ENCODE measurements around the gene ASCC2. TPM values are rescaled to one million over a fixed set of nuclear protein-coding genes. Genes with fewer than 3 reads are reported as not detected.

ASCC2 gene
- total and polyA plus RNA-seq, 2 experiments from 2014 or later = 30.5 to 31.3 TPM

DNA sequence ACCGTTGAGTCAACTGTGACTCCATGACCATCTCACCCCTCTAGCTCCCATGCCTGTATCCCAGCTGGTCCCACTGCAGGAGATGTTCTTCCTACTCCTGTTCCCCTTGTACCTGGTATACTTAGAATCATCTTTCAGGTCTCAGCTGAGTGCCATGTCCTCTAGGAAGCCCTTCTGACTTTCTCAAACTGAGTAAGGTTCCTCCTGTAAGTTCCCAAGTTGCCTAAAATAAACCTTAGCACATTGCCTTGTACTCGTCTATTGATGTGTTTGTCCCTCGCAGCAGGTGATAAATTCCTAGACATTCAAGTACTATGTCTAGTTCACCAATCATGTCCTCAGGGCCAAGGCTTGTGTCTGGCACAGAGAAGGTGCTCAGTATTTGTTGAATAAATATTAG is 18.4 kb upstream of the ASCC2 start (continued):
- TF ChIP-seq STAT1 (IDR thresholded peaks at IDR 0.05; ENCODE audit: unreplicated experiment) = no peak

DNA sequence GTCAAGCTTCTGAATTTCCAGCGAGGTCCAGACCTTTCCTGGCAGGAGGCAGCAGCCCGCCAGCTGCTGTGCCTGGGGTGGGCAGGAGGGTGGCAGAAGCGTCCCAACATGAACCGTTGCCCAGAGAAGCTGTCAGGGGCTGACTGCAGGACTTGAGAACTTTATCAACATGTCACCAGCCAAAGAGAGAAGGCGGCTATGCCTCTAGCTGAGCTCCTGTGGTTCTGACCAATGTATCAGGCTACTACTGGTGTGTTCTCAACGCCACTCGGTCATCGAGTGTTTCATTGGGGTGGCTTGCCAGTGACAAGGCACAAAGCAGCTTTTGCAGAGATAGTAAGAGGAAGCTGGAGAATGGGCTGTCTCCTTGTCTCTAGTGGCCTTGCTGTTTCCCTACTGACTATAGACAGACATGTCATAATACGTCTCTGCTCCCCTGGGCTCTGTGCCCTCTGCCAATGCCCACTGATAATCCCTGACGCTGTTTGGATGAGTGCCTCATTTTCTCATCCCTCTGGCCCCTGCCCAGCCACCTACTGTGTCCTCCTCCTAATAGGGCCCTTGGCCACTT is 17.6 kb upstream of the ASCC2 start:
- Histone ChIP-seq H3K27me3 (ENCODE audit: insufficient read depth) (no peaks in the 10 kb centered on the region), H3K36me3 (ENCODE audit: insufficient read depth) (no peaks in the 10 kb centered on the region), H3K9me2 (ENCODE audit: insufficient read depth) (no peaks in the 10 kb centered on the region), H3K4me2 (no peak overlapping the region), H3K4me3 (no peak overlapping the region), H3K4me1 (ENCODE audit: insufficient read depth) (no peaks in the 10 kb centered on the region), H2AFZ (no peak overlapping the region), H3K79me2 (replicated peaks; ENCODE audit: insufficient read depth) (no peaks in the 10 kb centered on the region), H3K27ac (ENCODE audit: low read depth) (no peak overlapping the region), H4K20me1 (replicated peaks; ENCODE audit: insufficient read depth) (no peaks in the 10 kb centered on the region), H3F3A (replicated peaks; ENCODE audit: low read depth) (no peaks in the 10 kb centered on the region)
- TF ChIP-seq EZH2phosphoT487 (IDR thresholded peaks at IDR 0.05; ENCODE audit: unreplicated experiment) = no peak
- TF ChIP-seq, protein P1, sequence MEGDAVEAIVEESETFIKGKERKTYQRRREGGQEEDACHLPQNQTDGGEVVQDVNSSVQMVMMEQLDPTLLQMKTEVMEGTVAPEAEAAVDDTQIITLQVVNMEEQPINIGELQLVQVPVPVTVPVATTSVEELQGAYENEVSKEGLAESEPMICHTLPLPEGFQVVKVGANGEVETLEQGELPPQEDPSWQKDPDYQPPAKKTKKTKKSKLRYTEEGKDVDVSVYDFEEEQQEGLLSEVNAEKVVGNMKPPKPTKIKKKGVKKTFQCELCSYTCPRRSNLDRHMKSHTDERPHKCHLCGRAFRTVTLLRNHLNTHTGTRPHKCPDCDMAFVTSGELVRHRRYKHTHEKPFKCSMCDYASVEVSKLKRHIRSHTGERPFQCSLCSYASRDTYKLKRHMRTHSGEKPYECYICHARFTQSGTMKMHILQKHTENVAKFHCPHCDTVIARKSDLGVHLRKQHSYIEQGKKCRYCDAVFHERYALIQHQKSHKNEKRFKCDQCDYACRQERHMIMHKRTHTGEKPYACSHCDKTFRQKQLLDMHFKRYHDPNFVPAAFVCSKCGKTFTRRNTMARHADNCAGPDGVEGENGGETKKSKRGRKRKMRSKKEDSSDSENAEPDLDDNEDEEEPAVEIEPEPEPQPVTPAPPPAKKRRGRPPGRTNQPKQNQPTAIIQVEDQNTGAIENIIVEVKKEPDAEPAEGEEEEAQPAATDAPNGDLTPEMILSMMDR (conservative IDR thresholded peaks at IDR 0.05; ENCODE audit: low read depth in 2 of 2) = 0 out of 4 replicates have a peak, but pooled peaks of 1 of the 2 experiments have one; percentile 20
- TF ChIP-seq CREB1 (CRISPR knock-in tag; IDR thresholded peaks at IDR 0.05; ENCODE audit: low read depth) = no peak
- TF ChIP-seq, protein P2, sequence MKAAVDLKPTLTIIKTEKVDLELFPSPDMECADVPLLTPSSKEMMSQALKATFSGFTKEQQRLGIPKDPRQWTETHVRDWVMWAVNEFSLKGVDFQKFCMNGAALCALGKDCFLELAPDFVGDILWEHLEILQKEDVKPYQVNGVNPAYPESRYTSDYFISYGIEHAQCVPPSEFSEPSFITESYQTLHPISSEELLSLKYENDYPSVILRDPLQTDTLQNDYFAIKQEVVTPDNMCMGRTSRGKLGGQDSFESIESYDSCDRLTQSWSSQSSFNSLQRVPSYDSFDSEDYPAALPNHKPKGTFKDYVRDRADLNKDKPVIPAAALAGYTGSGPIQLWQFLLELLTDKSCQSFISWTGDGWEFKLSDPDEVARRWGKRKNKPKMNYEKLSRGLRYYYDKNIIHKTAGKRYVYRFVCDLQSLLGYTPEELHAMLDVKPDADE (IDR thresholded peaks at IDR 0.05) = no peak
- TF ChIP-seq, protein P3, sequence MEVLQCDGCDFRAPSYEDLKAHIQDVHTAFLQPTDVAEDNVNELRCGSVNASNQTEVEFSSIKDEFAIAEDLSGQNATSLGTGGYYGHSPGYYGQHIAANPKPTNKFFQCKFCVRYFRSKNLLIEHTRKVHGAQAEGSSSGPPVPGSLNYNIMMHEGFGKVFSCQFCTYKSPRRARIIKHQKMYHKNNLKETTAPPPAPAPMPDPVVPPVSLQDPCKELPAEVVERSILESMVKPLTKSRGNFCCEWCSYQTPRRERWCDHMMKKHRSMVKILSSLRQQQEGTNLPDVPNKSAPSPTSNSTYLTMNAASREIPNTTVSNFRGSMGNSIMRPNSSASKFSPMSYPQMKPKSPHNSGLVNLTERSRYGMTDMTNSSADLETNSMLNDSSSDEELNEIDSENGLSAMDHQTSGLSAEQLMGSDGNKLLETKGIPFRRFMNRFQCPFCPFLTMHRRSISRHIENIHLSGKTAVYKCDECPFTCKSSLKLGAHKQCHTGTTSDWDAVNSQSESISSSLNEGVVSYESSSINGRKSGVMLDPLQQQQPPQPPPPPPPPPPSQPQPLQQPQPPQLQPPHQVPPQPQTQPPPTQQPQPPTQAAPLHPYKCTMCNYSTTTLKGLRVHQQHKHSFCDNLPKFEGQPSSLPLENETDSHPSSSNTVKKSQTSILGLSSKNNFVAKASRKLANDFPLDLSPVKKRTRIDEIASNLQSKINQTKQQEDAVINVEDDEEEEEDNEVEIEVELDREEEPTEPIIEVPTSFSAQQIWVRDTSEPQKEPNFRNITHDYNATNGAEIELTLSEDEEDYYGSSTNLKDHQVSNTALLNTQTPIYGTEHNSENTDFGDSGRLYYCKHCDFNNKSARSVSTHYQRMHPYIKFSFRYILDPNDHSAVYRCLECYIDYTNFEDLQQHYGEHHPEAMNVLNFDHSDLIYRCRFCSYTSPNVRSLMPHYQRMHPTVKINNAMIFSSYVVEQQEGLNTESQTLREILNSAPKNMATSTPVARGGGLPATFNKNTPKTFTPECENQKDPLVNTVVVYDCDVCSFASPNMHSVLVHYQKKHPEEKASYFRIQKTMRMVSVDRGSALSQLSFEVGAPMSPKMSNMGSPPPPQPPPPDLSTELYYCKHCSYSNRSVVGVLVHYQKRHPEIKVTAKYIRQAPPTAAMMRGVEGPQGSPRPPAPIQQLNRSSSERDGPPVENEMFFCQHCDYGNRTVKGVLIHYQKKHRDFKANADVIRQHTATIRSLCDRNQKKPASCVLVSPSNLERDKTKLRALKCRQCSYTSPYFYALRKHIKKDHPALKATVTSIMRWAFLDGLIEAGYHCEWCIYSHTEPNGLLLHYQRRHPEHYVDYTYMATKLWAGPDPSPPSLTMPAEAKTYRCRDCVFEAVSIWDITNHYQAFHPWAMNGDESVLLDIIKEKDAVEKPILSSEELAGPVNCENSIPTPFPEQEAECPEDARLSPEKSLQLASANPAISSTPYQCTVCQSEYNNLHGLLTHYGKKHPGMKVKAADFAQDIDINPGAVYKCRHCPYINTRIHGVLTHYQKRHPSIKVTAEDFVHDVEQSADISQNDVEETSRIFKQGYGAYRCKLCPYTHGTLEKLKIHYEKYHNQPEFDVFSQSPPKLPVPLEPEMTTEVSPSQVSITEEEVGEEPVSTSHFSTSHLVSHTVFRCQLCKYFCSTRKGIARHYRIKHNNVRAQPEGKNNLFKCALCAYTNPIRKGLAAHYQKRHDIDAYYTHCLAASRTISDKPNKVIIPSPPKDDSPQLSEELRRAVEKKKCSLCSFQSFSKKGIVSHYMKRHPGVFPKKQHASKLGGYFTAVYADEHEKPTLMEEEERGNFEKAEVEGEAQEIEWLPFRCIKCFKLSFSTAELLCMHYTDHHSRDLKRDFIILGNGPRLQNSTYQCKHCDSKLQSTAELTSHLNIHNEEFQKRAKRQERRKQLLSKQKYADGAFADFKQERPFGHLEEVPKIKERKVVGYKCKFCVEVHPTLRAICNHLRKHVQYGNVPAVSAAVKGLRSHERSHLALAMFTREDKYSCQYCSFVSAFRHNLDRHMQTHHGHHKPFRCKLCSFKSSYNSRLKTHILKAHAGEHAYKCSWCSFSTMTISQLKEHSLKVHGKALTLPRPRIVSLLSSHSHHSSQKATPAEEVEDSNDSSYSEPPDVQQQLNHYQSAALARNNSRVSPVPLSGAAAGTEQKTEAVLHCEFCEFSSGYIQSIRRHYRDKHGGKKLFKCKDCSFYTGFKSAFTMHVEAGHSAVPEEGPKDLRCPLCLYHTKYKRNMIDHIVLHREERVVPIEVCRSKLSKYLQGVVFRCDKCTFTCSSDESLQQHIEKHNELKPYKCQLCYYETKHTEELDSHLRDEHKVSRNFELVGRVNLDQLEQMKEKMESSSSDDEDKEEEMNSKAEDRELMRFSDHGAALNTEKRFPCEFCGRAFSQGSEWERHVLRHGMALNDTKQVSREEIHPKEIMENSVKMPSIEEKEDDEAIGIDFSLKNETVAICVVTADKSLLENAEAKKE (CRISPR knock-in tag; IDR thresholded peaks at IDR 0.05) = no peak
- no peaks in the 10 kb centered on the region for H3K27me3 Mint-ChIP-seq (ENCODE audit: insufficient read depth, low read depth, poor library complexity)
- ATAC-seq (no peak), DNase-seq (ENCODE audit: low spot score) (no peak)
- H3K4me3 Mint-ChIP-seq = no peak overlapping the region
- H3K27ac Mint-ChIP-seq = no peak overlapping the region
- H3K36me3 Mint-ChIP-seq (ENCODE audit: low read depth) = no peaks in the 10 kb centered on the region
- no peaks in the 10 kb centered on the region for H3K4me1 Mint-ChIP-seq
- no peaks in the 10 kb centered on the region; the same call in 2 of the 3 replicates for H3K9me3 Mint-ChIP-seq
